PFSK-1 (cell line): ENCODE results near the gene DMRTC2.

Source experiments
- REST ChIP-seq, 2 experiments: IDR thresholded peaks; 2 replicates each; pipeline versions ENCODE4 v1.6.1 to v1.8.0; 2011 to 2012; ENCODE audit warnings: low read depth in 2 of 2, low read length in 2 of 2, control low read depth in 1 of 2, inconsistent platforms in 1 of 2, mild to moderate bottlenecking in 1 of 2, moderate library complexity in 1 of 2; ENCODE audit not compliant: insufficient read depth in 1 of 2
- TAF1 ChIP-seq: IDR thresholded peaks from 2 replicates; pipeline ENCODE4 v1.6.1; 2012; ENCODE audit warnings: low read length, control low read depth, borderline replicate concordance; ENCODE audit not compliant: insufficient read depth

GRCh38 chr19:41886761-41887710 lies 42.2 kb downstream of the DMRTC2 start:
- TF ChIP-seq TAF1 = no peak
- TF ChIP-seq REST (IDR thresholded peaks at IDR 0.05; ENCODE audit: insufficient read depth in 1 of 2, low read depth in 2 of 2, low read length in 2 of 2) = no peak
